Measurements from ENCODE around the gene PDE4B. TPM values are rescaled to one million over a fixed set of nuclear protein-coding genes. Genes with fewer than 3 reads are reported as not detected.
A peak's percentile ranks its signal among the peaks of the same experiment; 100 is the strongest.

The PDE4B gene
- polyA plus RNA-seq, 4 donors = 1.1 to 5.2 (median 3.7) TPM

DNA sequence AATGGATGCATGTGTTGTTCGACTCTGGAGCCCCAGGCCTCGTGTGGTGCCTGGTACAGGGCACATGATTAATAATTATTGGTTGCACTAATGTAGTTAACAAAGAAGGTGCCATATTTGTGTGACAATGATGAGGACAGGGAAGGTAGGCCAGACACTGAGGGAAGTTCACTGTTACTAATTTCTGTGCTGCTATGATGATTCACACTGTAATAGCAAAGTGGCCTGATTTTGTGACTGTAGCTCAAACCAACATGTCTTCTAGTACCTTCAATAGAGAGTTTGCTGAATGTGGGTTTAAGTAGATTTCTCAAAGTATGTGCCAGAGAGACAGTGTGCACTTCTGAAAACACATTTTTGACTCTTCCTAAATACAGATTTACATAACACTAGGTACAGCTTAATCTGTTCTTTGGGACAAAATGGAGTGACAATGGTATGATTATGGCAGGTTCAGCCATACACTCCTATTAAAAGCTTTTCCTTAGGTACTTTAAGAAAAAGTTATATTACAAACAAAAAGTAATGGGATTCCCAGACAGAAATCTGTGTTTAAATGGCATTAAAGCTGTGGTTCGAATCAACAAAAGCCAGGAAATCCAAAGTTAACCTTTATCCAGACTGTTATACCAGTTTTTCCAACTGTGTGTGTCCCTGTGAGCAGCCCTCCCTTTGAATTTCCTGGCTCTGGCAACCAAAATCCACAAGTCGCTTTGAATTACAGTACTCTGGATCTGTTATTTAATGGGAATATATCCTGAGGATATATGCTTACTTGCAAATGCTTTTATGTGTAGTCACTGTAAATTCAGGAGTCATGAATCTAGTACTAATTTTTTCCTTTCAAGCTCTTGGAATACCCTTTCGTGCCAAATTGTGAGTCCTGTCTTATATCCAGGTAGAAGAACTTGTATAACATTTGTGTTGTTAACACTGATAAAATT, 464.2 kb downstream of the PDE4B start:
- H3K27ac ChIP-seq (ENCODE audit: low read depth in 1 of 3, low read length in 2 of 3) = no peak overlapping the region
- FAIRE-seq (no peak), DNase-seq (no peak)
- no peak overlapping the region for H3K4me3 ChIP-seq (ENCODE audit: low read depth in 1 of 3, low read length in 3 of 3)
- H3K27me3 ChIP-seq (ENCODE audit: control insufficient read depth in 3 of 3, insufficient read depth in 3 of 3, low read length in 3 of 3) = no peaks in the 10 kb centered on the region
- WGBS, 3 donors = 82 to 93% (median 90%) methylated on average over 5 of the region's 5 CpGs
- H3K36me3 ChIP-seq (ENCODE audit: control insufficient read depth in 3 of 3, insufficient read depth in 2 of 3, low read depth in 1 of 3, low read length in 3 of 3) = no peaks in the 10 kb centered on the region
- no peaks in the 10 kb centered on the region for H3K9me3 ChIP-seq (ENCODE audit: control insufficient read depth in 2 of 2, insufficient read depth in 1 of 2, low read depth in 1 of 2, low read length in 1 of 2)
- peaks cover 0 to 4% (median 0%) of the 10 kb centered on the region in 3 donors for H3K4me1 ChIP-seq (ENCODE audit: control insufficient read depth in 3 of 3, insufficient read depth in 2 of 3, low read depth in 1 of 3, low read length in 2 of 3)

DNA sequence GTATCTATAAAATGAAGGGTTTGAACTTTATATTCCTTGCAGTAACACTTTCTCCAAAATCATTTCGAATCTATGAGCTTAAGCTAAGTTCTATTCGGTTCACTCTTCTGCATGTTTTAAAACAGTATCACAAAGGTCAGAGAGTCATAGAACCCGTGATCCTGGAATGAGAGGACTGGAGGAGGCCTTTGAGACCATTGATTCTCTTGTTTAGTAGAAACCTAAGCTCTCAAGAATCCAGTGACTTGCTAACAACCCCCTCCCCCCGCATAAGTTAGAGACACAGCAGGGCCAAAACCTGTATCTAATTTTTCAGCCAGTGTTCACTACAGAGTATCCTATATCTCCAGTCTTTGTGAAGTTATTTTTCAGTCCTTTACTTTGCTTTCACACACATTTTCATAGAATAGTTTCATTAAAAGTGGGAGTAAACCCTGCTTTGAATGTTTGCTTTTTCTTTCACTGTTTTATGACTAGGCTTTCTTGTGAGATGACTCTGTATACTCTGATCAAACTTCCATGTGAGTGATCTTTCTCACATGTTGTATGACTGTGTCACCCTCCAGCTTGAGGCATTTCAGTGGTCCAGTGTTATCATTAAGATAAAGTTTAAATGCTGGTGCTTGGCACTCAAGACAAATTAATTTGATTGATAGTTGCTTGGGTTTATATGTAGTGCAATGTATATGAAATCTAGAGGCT, 465.9 kb downstream of the PDE4B start:
- Histone ChIP-seq H3K27ac (ENCODE audit: low read depth in 1 of 3, low read length in 2 of 3) (no peak overlapping the region), H3K4me3 (ENCODE audit: low read depth in 1 of 3, low read length in 3 of 3) (no peak overlapping the region), H3K4me1 (ENCODE audit: control insufficient read depth in 3 of 3, insufficient read depth in 2 of 3, low read depth in 1 of 3, low read length in 2 of 3) (peaks cover 0 to 4% (median 0%) of the 10 kb centered on the region in 3 donors), H3K9me3 (ENCODE audit: control insufficient read depth in 2 of 2, insufficient read depth in 1 of 2, low read depth in 1 of 2, low read length in 1 of 2) (no peaks in the 10 kb centered on the region), H3K36me3 (ENCODE audit: control insufficient read depth in 3 of 3, insufficient read depth in 2 of 3, low read depth in 1 of 3, low read length in 3 of 3) (no peaks in the 10 kb centered on the region), H3K27me3 (ENCODE audit: control insufficient read depth in 3 of 3, insufficient read depth in 3 of 3, low read length in 3 of 3) (no peaks in the 10 kb centered on the region)
- DNase-seq (no peak), FAIRE-seq (no peak)
- WGBS, 3 donors = 40 to 73% (median 44%) methylated on average over 4 of the region's 4 CpGs

DNA sequence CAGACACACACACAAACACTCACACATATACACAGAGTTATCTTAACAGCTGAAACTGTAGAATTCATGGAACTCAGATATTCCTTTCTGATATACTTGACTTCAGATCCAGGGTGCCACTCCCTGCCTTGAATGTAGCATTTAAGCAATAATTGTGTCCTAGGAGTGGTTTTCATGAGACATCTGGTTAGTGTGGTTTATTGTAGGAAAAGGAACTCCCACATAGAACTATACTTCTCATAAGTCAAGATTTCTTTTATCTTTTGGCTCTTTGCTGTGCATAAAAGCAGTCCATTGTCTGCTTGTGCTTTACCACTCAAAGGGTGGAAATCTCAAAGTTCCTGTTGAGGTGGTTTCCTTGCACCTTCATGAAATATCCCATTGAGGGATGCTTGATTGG, 468.7 kb downstream of the PDE4B start:
- Histone ChIP-seq H3K4me3 (ENCODE audit: low read depth in 1 of 3, low read length in 3 of 3) (no peak overlapping the region), H3K27ac (ENCODE audit: low read depth in 1 of 3, low read length in 2 of 3) (no peak overlapping the region), H3K9me3 (ENCODE audit: control insufficient read depth in 2 of 2, insufficient read depth in 1 of 2, low read depth in 1 of 2, low read length in 1 of 2) (no peaks in the 10 kb centered on the region), H3K36me3 (ENCODE audit: control insufficient read depth in 3 of 3, insufficient read depth in 2 of 3, low read depth in 1 of 3, low read length in 3 of 3) (no peaks in the 10 kb centered on the region), H3K4me1 (ENCODE audit: control insufficient read depth in 3 of 3, insufficient read depth in 2 of 3, low read depth in 1 of 3, low read length in 2 of 3) (peaks cover 0 to 4% (median 0%) of the 10 kb centered on the region in 3 donors), H3K27me3 (ENCODE audit: control insufficient read depth in 3 of 3, insufficient read depth in 3 of 3, low read length in 3 of 3) (no peaks in the 10 kb centered on the region)
- FAIRE-seq = no peak
- no peak for DNase-seq

GRCh38 chr1:66262208-66262963, 469.7 kb downstream of the PDE4B start:
- Histone ChIP-seq H3K27ac (ENCODE audit: low read depth in 1 of 3, low read length in 2 of 3) (no peak overlapping the region), H3K4me1 (ENCODE audit: control insufficient read depth in 3 of 3, insufficient read depth in 2 of 3, low read depth in 1 of 3, low read length in 2 of 3) (peaks cover 0 to 4% (median 0%) of the 10 kb centered on the region in 3 donors), H3K4me3 (ENCODE audit: low read depth in 1 of 3, low read length in 3 of 3) (no peak overlapping the region), H3K36me3 (ENCODE audit: control insufficient read depth in 3 of 3, insufficient read depth in 2 of 3, low read depth in 1 of 3, low read length in 3 of 3) (no peaks in the 10 kb centered on the region), H3K9me3 (ENCODE audit: control insufficient read depth in 2 of 2, insufficient read depth in 1 of 2, low read depth in 1 of 2, low read length in 1 of 2) (no peaks in the 10 kb centered on the region), H3K27me3 (ENCODE audit: control insufficient read depth in 3 of 3, insufficient read depth in 3 of 3, low read length in 3 of 3) (no peaks in the 10 kb centered on the region)
- FAIRE-seq (no peak), DNase-seq (no peak)
- 55 to 78% (median 67%) methylated on average over 6 of the region's 6 CpGs for WGBS, 3 donors

GRCh38 chr1:66265268-66265667, 472.6 kb downstream of the PDE4B start:
- Histone ChIP-seq H3K27ac (ENCODE audit: low read depth in 1 of 3, low read length in 2 of 3) (peak overlapping the region in 1 of 3 donors; percentile 26), H3K36me3 (ENCODE audit: control insufficient read depth in 3 of 3, insufficient read depth in 2 of 3, low read depth in 1 of 3, low read length in 3 of 3) (no peaks in the 10 kb centered on the region), H3K4me1 (ENCODE audit: control insufficient read depth in 3 of 3, insufficient read depth in 2 of 3, low read depth in 1 of 3, low read length in 2 of 3) (peaks cover 0 to 6% (median 0%) of the 10 kb centered on the region in 3 donors), H3K27me3 (ENCODE audit: control insufficient read depth in 3 of 3, insufficient read depth in 3 of 3, low read length in 3 of 3) (no peaks in the 10 kb centered on the region), H3K9me3 (ENCODE audit: control insufficient read depth in 2 of 2, insufficient read depth in 1 of 2, low read depth in 1 of 2, low read length in 1 of 2) (no peaks in the 10 kb centered on the region), H3K4me3 (ENCODE audit: low read depth in 1 of 3, low read length in 3 of 3) (no peak overlapping the region)
- FAIRE-seq = no peak
- 78 to 91% (median 88%) methylated on average over 2 of the region's 2 CpGs for WGBS, 3 donors
- DNase-seq = no peak

- no peak for DNase-seq
- peaks cover 0 to 6% (median 0%) of the 10 kb centered on the region in 3 donors for H3K4me1 ChIP-seq (ENCODE audit: control insufficient read depth in 3 of 3, insufficient read depth in 2 of 3, low read depth in 1 of 3, low read length in 2 of 3)
- H3K4me3 ChIP-seq (ENCODE audit: low read depth in 1 of 3, low read length in 3 of 3) = no peak overlapping the region
- H3K27me3 ChIP-seq (ENCODE audit: control insufficient read depth in 3 of 3, insufficient read depth in 3 of 3, low read length in 3 of 3) = no peaks in the 10 kb centered on the region
- no peaks in the 10 kb centered on the region for H3K9me3 ChIP-seq (ENCODE audit: control insufficient read depth in 2 of 2, insufficient read depth in 1 of 2, low read depth in 1 of 2, low read length in 1 of 2)
- WGBS, 3 donors = 76 to 88% (median 81%) methylated on average over 3 of the region's 3 CpGs
- peak overlapping the region in 1 of 3 donors; percentile 48 for H3K27ac ChIP-seq (ENCODE audit: low read depth in 1 of 3, low read length in 2 of 3)
- no peaks in the 10 kb centered on the region for H3K36me3 ChIP-seq (ENCODE audit: control insufficient read depth in 3 of 3, insufficient read depth in 2 of 3, low read depth in 1 of 3, low read length in 3 of 3)
- FAIRE-seq = no peak
Measured at GRCh38 chr1:66265796-66266195, 473.1 kb downstream of the PDE4B start.

DNA sequence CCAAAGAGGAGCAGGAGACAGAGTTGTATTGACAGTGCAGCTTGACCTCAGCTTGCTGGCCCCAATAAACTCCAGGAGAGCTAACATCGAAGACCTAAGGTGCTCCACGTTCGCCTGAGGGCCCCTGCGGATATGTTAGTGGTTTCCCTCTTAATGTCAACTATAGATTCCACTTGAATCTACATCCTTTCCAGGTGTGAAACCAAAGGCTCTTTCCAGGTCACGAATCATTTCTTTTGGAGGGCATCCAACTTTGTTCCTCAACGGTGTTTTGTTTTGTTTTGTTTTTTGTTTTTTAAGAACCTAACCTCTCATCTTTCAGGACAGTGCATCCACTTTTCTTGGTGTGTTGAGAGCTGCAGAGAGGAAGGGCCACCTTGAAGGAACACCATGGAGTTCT, 473.7 kb downstream of the PDE4B start:
- WGBS, 3 donors = 67 to 69% (median 69%) methylated on average over 6 of the region's 6 CpGs
- no peak for DNase-seq
- H3K4me1 ChIP-seq (ENCODE audit: control insufficient read depth in 3 of 3, insufficient read depth in 2 of 3, low read depth in 1 of 3, low read length in 2 of 3) = peaks cover 0 to 6% (median 0%) of the 10 kb centered on the region in 3 donors
- H3K27ac ChIP-seq (ENCODE audit: low read depth in 1 of 3, low read length in 2 of 3) = peak overlapping the region in 1 of 3 donors; percentile 69
- H3K27me3 ChIP-seq (ENCODE audit: control insufficient read depth in 3 of 3, insufficient read depth in 3 of 3, low read length in 3 of 3) = no peaks in the 10 kb centered on the region
- no peak overlapping the region for H3K4me3 ChIP-seq (ENCODE audit: low read depth in 1 of 3, low read length in 3 of 3)
- no peak for FAIRE-seq
- H3K36me3 ChIP-seq (ENCODE audit: control insufficient read depth in 3 of 3, insufficient read depth in 2 of 3, low read depth in 1 of 3, low read length in 3 of 3) = no peaks in the 10 kb centered on the region
- no peaks in the 10 kb centered on the region for H3K9me3 ChIP-seq (ENCODE audit: control insufficient read depth in 2 of 2, insufficient read depth in 1 of 2, low read depth in 1 of 2, low read length in 1 of 2)

GRCh38 chr1:66266756-66267155, 474.1 kb downstream of the PDE4B start:
- Histone ChIP-seq H3K9me3 (ENCODE audit: control insufficient read depth in 2 of 2, insufficient read depth in 1 of 2, low read depth in 1 of 2, low read length in 1 of 2) (no peaks in the 10 kb centered on the region), H3K27me3 (ENCODE audit: control insufficient read depth in 3 of 3, insufficient read depth in 3 of 3, low read length in 3 of 3) (no peaks in the 10 kb centered on the region), H3K4me1 (ENCODE audit: control insufficient read depth in 3 of 3, insufficient read depth in 2 of 3, low read depth in 1 of 3, low read length in 2 of 3) (peaks cover 0 to 3% (median 2%) of the 10 kb centered on the region in 3 donors), H3K4me3 (ENCODE audit: low read depth in 1 of 3, low read length in 3 of 3) (no peak overlapping the region), H3K27ac (ENCODE audit: low read depth in 1 of 3, low read length in 2 of 3) (no peak overlapping the region), H3K36me3 (ENCODE audit: control insufficient read depth in 3 of 3, insufficient read depth in 2 of 3, low read depth in 1 of 3, low read length in 3 of 3) (no peaks in the 10 kb centered on the region)
- DNase-seq = no peak
- FAIRE-seq = no peak
- 86 to 93% (median 91%) methylated on average over 3 of the region's 3 CpGs for WGBS, 3 donors
